Gastrocnemius medialis (tissue), 4 donors: Measurements from ENCODE around the gene ARFGEF3.

ENCODE experiments used
- POLR2A ChIP-seq, 2 donors: fragments of 450-650 bp; IDR thresholded peaks; one replicate each; pipeline ENCODE4 v1.6.1; 2017; ENCODE audit warnings: antibody characterized with exemption in 2 of 2, mild to moderate bottlenecking in 2 of 2, moderate library complexity in 2 of 2
- TF ChIP-seq, protein P1 (sequence below), 5 experiments: fragments of 450-650 bp in 3 of 5; fragments of 200-600 bp in 2 of 5; sonication (generic) in 2 of 5; IDR thresholded peaks in 4 of 5; conservative IDR thresholded peaks in 1 of 5; 1 replicate in 4 of 5; 2 replicates in 1 of 5; pipeline ENCODE4 v1.5.1; 2016 to 2019; ENCODE audit warnings: antibody characterized with exemption in 5 of 5, mild to moderate bottlenecking in 3 of 5, moderate library complexity in 3 of 5

DNA sequence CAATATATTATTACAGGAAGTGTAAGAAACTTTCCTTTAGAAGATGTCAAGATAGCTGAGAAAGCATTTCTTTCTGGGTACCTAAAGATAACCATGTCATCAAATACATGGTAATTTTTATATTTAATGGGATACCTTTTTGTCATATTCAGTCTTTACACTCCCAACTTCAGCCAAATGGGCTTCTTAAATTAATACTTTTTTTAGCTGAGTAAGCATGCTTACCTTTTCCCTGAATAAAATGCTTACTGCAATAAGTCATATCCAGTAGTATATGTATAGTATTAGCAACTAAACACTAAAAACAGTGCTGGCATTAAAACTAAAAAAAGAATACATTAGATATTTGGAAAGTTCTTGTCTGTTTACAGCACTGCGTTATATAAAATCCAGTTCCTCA is 74.0 kb downstream of the ARFGEF3 start:
- TF ChIP-seq, protein P1, sequence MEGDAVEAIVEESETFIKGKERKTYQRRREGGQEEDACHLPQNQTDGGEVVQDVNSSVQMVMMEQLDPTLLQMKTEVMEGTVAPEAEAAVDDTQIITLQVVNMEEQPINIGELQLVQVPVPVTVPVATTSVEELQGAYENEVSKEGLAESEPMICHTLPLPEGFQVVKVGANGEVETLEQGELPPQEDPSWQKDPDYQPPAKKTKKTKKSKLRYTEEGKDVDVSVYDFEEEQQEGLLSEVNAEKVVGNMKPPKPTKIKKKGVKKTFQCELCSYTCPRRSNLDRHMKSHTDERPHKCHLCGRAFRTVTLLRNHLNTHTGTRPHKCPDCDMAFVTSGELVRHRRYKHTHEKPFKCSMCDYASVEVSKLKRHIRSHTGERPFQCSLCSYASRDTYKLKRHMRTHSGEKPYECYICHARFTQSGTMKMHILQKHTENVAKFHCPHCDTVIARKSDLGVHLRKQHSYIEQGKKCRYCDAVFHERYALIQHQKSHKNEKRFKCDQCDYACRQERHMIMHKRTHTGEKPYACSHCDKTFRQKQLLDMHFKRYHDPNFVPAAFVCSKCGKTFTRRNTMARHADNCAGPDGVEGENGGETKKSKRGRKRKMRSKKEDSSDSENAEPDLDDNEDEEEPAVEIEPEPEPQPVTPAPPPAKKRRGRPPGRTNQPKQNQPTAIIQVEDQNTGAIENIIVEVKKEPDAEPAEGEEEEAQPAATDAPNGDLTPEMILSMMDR (IDR thresholded peaks at IDR 0.05 in 4 of 5, conservative IDR thresholded peaks at IDR 0.05 in 1 of 5) = no peak
- no peak for TF ChIP-seq POLR2A (IDR thresholded peaks at IDR 0.05)
